GM23338 (cell line): ENCODE data around the gene PF4V1. TPM values are rescaled to one million over a fixed set of nuclear protein-coding genes. Genes with fewer than 3 reads are reported as not detected.

Experiments used
- ATAC-seq: fragments of 200-7000 bp; cut with Tn5 transposase; 3 replicates; pipeline ENCODE4 v1.9.1; 2020
- DNase-seq: peaks from one replicate; pipeline ENCODE4 v3.0.0-alpha.2; 2015; ENCODE audit warnings: low spot score
- H2AFZ ChIP-seq: fragments of 200-600 bp; sonication (generic); 2 replicates; pipeline ENCODE4 v1.8.0; 2016; ENCODE audit warnings: antibody characterized with exemption, mild to moderate bottlenecking, moderate library complexity
- H3F3A ChIP-seq: fragments of 200-600 bp; sonication (generic); replicated peaks from 2 replicates; pipeline ENCODE4 v1.8.0; 2017; ENCODE audit warnings: antibody characterized with exemption, mixed run types, low read depth
- H3K27ac ChIP-seq: fragments of 200-600 bp; sonication (generic); 2 replicates; pipeline ENCODE4 v1.6.1; 2016; ENCODE audit warnings: low read depth
- H3K27me3 ChIP-seq: fragments of 200-600 bp; sonication (generic); 2 replicates; pipeline ENCODE4 v1.8.0; 2016; ENCODE audit warnings: mild to moderate bottlenecking, mixed run types, moderate library complexity; ENCODE audit not compliant: insufficient read depth
- H3K36me3 ChIP-seq: fragments of 200-600 bp; sonication (generic); 2 replicates; pipeline ENCODE4 v1.8.0; 2016; ENCODE audit warnings: mild to moderate bottlenecking; ENCODE audit not compliant: insufficient read depth
- H3K4me1 ChIP-seq: fragments of 200-600 bp; sonication (generic); 2 replicates; pipeline ENCODE4 v1.8.0; 2016; ENCODE audit warnings: mild to moderate bottlenecking, moderate library complexity; ENCODE audit not compliant: insufficient read depth
- H3K4me2 ChIP-seq: fragments of 200-600 bp; sonication (generic); 2 replicates; pipeline ENCODE4 v1.7.1; 2017; ENCODE audit warnings: mixed run types
- H3K4me3 ChIP-seq: fragments of 200-600 bp; sonication (generic); 2 replicates; pipeline ENCODE4 v1.6.1; 2016; ENCODE audit warnings: mixed run types
- H3K79me2 ChIP-seq: fragments of 200-600 bp; sonication (generic); replicated peaks from 2 replicates; pipeline ENCODE4 v1.8.0; 2017; ENCODE audit warnings: mild to moderate bottlenecking; ENCODE audit not compliant: insufficient read depth
- H3K9me2 ChIP-seq: fragments of 200-600 bp; sonication (generic); 2 replicates; pipeline ENCODE4 v1.8.0; 2017; ENCODE audit not compliant: insufficient read depth
- H4K20me1 ChIP-seq: fragments of 200-600 bp; sonication (generic); replicated peaks from 2 replicates; pipeline ENCODE4 v1.8.0; 2017; ENCODE audit warnings: mild to moderate bottlenecking; ENCODE audit not compliant: insufficient read depth
- H3K27ac Mint-ChIP-seq: 2 replicates; pipeline ENCODE4 v1.8.0; 2020; ENCODE audit warnings: inconsistent platforms, mild to moderate bottlenecking, moderate library complexity, mixed read lengths
- H3K27me3 Mint-ChIP-seq: 3 replicates; pipeline ENCODE4 v1.8.0; 2022; ENCODE audit warnings: low read depth, mild to moderate bottlenecking, moderate library complexity, mixed read lengths, inconsistent platforms; ENCODE audit not compliant: insufficient read depth, poor library complexity
- H3K36me3 Mint-ChIP-seq: 3 replicates; pipeline ENCODE4 v1.8.0; 2021; ENCODE audit warnings: low read depth, mild to moderate bottlenecking, inconsistent platforms, moderate library complexity, mixed read lengths
- H3K4me1 Mint-ChIP-seq: 3 replicates; pipeline ENCODE4 v1.8.0; 2020; ENCODE audit warnings: mild to moderate bottlenecking, inconsistent platforms, mixed read lengths
- H3K4me3 Mint-ChIP-seq: 3 replicates; pipeline ENCODE4 v1.8.0; 2021; ENCODE audit warnings: moderate library complexity, mild to moderate bottlenecking, inconsistent platforms, mixed read lengths
- H3K9me3 Mint-ChIP-seq: 3 replicates; pipeline ENCODE4 v1.8.0; 2020; ENCODE audit warnings: moderate library complexity, mild to moderate bottlenecking, inconsistent platforms, mixed read lengths
- EZH2 ChIP-seq: fragments of 200-600 bp; sonication (generic); IDR thresholded peaks from one replicate; pipeline ENCODE4 v1.8.0; 2017; ENCODE audit warnings: antibody characterized with exemption, mild to moderate bottlenecking, low read depth; ENCODE audit not compliant: unreplicated experiment
- EZH2phosphoT487 ChIP-seq: fragments of 200-600 bp; sonication (generic); IDR thresholded peaks from one replicate; pipeline ENCODE4 v1.8.1; 2018; ENCODE audit warnings: antibody characterized with exemption; ENCODE audit not compliant: unreplicated experiment
- JUNB ChIP-seq: IDR thresholded peaks from one replicate; pipeline ENCODE4 v1.6.1; 2016; ENCODE audit warnings: antibody characterized with exemption; ENCODE audit not compliant: unreplicated experiment
- NANOG ChIP-seq: IDR thresholded peaks from 2 replicates; pipeline ENCODE4 v1.6.1; 2016; ENCODE audit warnings: antibody characterized with exemption, borderline replicate concordance
- POLR2AphosphoS5 ChIP-seq: IDR thresholded peaks from 2 replicates; pipeline ENCODE4 v1.6.1; 2016; ENCODE audit warnings: antibody characterized with exemption, low read depth
- ZNF114 ChIP-seq: fragments of 250-450 bp; sonication (Bioruptor Pico); IDR thresholded peaks from 2 replicates; pipeline ENCODE4 v1.5.0; 2020; ENCODE audit warnings: mild to moderate bottlenecking, moderate library complexity
- ZNF331 ChIP-seq: fragments of 250-450 bp; sonication (Bioruptor Pico); IDR thresholded peaks from 2 replicates; pipeline ENCODE4 v1.5.0; 2020; ENCODE audit warnings: low read depth, mild to moderate bottlenecking, moderate library complexity
- polyA plus RNA-seq: library from polyadenylated mRNA; unstranded; fragments of >200 nt; fragmentation: Nextera tagmentation; extraction: Ambion mirVana; gene quantifications from 2 replicates; pipeline ENCODE4 v1.2.1, GENCODE V29; 2016
- total RNA-seq: library from RNA; depleted of rRNA; stranded (reverse); fragments of >200 nt; shearing (Covaris generic); gene quantifications from 2 replicates; pipeline ENCODE4 v1.2.3, GENCODE V29; 2014
- TF ChIP-seq, protein P1 (sequence below): IDR thresholded peaks from 2 replicates; pipeline ENCODE4 v1.6.1; 2016; ENCODE audit warnings: antibody characterized with exemption
- TF ChIP-seq, protein P2 (sequence below): IDR thresholded peaks from one replicate; pipeline ENCODE4 v1.6.1; 2018; ENCODE audit warnings: antibody characterized with exemption; ENCODE audit not compliant: unreplicated experiment
- TF ChIP-seq, protein P3 (sequence below), 2 experiments: fragments of 200-600 bp in 1 of 2; sonication (generic) in 1 of 2; conservative IDR thresholded peaks; 2 replicates each; pipeline versions ENCODE4 v1.5.1 to v1.6.1; 2016 to 2017; ENCODE audit warnings: antibody characterized with exemption in 2 of 2, low read depth in 2 of 2, mild to moderate bottlenecking in 2 of 2, moderate library complexity in 1 of 2

Gene PF4V1
- total and polyA plus RNA-seq, 2 experiments from 2014 or later, result 0.66 TPM; not detected in 1

DNA sequence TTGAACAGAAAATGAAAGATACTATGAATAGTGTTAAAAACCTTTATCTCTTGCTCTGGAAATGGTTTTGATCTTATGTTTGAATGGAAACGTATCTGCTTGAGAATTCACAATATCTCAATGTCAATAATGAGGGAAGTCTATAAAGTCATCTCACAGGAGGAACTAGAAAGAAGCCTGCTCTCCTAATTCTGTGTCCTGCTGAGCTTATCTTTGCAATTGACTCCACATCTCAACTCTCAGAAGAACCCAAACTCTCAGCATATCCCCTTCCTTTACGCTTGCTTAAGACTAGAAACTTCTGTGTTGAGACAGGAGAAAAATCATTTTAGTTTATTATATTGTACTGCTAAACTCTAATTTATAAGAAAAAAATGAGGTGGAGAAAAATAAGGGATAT lies 8.3 kb upstream of the PF4V1 start (continued):
- TF ChIP-seq, protein P1, sequence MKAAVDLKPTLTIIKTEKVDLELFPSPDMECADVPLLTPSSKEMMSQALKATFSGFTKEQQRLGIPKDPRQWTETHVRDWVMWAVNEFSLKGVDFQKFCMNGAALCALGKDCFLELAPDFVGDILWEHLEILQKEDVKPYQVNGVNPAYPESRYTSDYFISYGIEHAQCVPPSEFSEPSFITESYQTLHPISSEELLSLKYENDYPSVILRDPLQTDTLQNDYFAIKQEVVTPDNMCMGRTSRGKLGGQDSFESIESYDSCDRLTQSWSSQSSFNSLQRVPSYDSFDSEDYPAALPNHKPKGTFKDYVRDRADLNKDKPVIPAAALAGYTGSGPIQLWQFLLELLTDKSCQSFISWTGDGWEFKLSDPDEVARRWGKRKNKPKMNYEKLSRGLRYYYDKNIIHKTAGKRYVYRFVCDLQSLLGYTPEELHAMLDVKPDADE, result no peak
- TF ChIP-seq ZNF114 (no peak), JUNB (no peak), ZNF331 (CRISPR knock-in tag) (no peak), EZH2phosphoT487 (no peak)
- TF ChIP-seq, protein P2, sequence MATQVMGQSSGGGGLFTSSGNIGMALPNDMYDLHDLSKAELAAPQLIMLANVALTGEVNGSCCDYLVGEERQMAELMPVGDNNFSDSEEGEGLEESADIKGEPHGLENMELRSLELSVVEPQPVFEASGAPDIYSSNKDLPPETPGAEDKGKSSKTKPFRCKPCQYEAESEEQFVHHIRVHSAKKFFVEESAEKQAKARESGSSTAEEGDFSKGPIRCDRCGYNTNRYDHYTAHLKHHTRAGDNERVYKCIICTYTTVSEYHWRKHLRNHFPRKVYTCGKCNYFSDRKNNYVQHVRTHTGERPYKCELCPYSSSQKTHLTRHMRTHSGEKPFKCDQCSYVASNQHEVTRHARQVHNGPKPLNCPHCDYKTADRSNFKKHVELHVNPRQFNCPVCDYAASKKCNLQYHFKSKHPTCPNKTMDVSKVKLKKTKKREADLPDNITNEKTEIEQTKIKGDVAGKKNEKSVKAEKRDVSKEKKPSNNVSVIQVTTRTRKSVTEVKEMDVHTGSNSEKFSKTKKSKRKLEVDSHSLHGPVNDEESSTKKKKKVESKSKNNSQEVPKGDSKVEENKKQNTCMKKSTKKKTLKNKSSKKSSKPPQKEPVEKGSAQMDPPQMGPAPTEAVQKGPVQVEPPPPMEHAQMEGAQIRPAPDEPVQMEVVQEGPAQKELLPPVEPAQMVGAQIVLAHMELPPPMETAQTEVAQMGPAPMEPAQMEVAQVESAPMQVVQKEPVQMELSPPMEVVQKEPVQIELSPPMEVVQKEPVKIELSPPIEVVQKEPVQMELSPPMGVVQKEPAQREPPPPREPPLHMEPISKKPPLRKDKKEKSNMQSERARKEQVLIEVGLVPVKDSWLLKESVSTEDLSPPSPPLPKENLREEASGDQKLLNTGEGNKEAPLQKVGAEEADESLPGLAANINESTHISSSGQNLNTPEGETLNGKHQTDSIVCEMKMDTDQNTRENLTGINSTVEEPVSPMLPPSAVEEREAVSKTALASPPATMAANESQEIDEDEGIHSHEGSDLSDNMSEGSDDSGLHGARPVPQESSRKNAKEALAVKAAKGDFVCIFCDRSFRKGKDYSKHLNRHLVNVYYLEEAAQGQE, result no peak

DNA sequence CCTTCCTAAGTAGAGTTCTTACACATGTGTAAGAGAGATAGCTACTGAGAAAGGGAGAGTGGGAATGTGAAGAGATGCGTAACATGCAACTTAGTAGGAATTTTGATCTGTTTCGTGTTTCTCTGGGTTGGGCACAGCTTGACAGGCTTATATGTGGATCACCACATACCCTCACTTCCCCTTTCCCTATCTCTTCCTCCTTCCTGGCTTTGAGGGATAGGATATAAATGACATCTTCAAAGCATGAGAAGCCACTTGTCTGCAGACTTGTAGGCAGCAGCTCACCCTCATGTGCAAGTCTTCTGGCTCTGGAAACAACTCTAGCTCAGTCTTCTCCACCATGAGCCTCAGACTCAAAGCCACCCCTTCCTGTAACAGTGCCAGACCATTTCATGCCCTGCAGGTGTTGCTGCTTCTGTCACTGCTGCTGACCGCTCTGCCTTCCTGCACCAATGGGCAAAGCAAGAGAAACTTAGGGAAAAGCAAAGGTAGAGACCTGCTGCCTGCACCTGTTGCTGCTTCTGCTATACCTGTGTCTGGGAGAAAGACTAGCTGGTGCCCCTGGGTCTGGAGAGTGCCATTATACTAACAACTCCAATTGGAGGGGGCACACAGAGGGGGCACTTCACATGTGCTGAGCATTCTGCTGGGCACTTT lies 5.4 kb upstream of the PF4V1 start:
- Histone ChIP-seq H3K27me3 (0 out of 2 replicates have a peak, but pooled peaks cover under 1% of the 10 kb centered on the region), H4K20me1 (no peaks in the 10 kb centered on the region), H3K79me2 (no peaks in the 10 kb centered on the region), H3K9me2 (no peaks in the 10 kb centered on the region), H3K4me1 (peaks cover 8% of the 10 kb centered on the region; the same call in 1 of the 2 replicates), H3K27ac (no peak overlapping the region), H2AFZ (no peak overlapping the region), H3K4me2 (no peak overlapping the region), H3K36me3 (no peaks in the 10 kb centered on the region), H3K4me3 (no peak overlapping the region), H3F3A (no peaks in the 10 kb centered on the region)
- peaks cover 24% of the 10 kb centered on the region for H3K4me1 Mint-ChIP-seq
- ATAC-seq, result no peak
- no peak overlapping the region for H3K27ac Mint-ChIP-seq
- H3K27me3 Mint-ChIP-seq, result peaks cover 2% of the 10 kb centered on the region
- H3K36me3 Mint-ChIP-seq, result no peaks in the 10 kb centered on the region
- no peaks in the 10 kb centered on the region for H3K9me3 Mint-ChIP-seq
- no peak overlapping the region for H3K4me3 Mint-ChIP-seq
- DNase-seq, result no peak
- TF ChIP-seq ZNF114, result no peak
- TF ChIP-seq EZH2, result no peak
- no peak for TF ChIP-seq POLR2AphosphoS5
- TF ChIP-seq NANOG, result no peak
- TF ChIP-seq EZH2phosphoT487, result no peak
- TF ChIP-seq ZNF331 (CRISPR knock-in tag), result no peak
- TF ChIP-seq, protein P3, sequence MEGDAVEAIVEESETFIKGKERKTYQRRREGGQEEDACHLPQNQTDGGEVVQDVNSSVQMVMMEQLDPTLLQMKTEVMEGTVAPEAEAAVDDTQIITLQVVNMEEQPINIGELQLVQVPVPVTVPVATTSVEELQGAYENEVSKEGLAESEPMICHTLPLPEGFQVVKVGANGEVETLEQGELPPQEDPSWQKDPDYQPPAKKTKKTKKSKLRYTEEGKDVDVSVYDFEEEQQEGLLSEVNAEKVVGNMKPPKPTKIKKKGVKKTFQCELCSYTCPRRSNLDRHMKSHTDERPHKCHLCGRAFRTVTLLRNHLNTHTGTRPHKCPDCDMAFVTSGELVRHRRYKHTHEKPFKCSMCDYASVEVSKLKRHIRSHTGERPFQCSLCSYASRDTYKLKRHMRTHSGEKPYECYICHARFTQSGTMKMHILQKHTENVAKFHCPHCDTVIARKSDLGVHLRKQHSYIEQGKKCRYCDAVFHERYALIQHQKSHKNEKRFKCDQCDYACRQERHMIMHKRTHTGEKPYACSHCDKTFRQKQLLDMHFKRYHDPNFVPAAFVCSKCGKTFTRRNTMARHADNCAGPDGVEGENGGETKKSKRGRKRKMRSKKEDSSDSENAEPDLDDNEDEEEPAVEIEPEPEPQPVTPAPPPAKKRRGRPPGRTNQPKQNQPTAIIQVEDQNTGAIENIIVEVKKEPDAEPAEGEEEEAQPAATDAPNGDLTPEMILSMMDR (conservative IDR thresholded peaks at IDR 0.05; ENCODE audit: low read depth in 2 of 2), result no peak
- TF ChIP-seq, protein P1, result no peak
